Natural killer cell (primary cell): Measurements from ENCODE around the gene ST6GAL2. TPM values are rescaled to one million over a fixed set of nuclear protein-coding genes. Genes with fewer than 3 reads are reported as not detected.

Experiments
- ATAC-seq, 3 donors: fragments of 150-1000 bp in 2 of 3; fragments of 200-7000 bp in 1 of 3; cut with Tn5 transposase; 1 replicate in 1 of 3; 2 replicates in 2 of 3; pipeline ENCODE4 v1.10.0; 2021; ENCODE audit warnings: mild to moderate bottlenecking in 2 of 3, moderate library complexity in 2 of 3
- DNase-seq, 2 donors: peaks; one replicate each; pipeline versions ENCODE4 v3.0.0 to v3.0.0-alpha.2; 2013 to 2021; ENCODE audit warnings: mixed read lengths in 1 of 2
- H3K27ac ChIP-seq: one replicate; pipeline ENCODE4 v1.5.1; 2013; ENCODE audit warnings: mild to moderate bottlenecking, low read length
- H3K27me3 ChIP-seq: one replicate; pipeline ENCODE4 v1.6.1; 2013; ENCODE audit warnings: low read length; ENCODE audit not compliant: control insufficient read depth, insufficient read depth
- H3K36me3 ChIP-seq: one replicate; pipeline ENCODE4 v1.6.1; 2013; ENCODE audit warnings: low read length; ENCODE audit not compliant: control insufficient read depth, insufficient read depth
- H3K4me1 ChIP-seq: one replicate; pipeline ENCODE4 v1.6.1; 2013; ENCODE audit warnings: low read length; ENCODE audit not compliant: control insufficient read depth, insufficient read depth
- H3K4me3 ChIP-seq: one replicate; pipeline ENCODE4 v1.5.1; 2013; ENCODE audit warnings: low read length
- H3K9me3 ChIP-seq: one replicate; pipeline ENCODE4 v1.6.1; 2013; ENCODE audit warnings: low read length; ENCODE audit not compliant: control insufficient read depth, insufficient read depth
- H3K27ac Mint-ChIP-seq, 2 donors: one replicate each; pipeline ENCODE4 v1.8.0; 2022; ENCODE audit warnings: mild to moderate bottlenecking in 2 of 2, mixed read lengths in 2 of 2, moderate library complexity in 1 of 2
- H3K27me3 Mint-ChIP-seq, 2 donors: one replicate each; pipeline ENCODE4 v1.8.0; 2022; ENCODE audit warnings: low read depth in 2 of 2, mixed read lengths in 2 of 2
- H3K36me3 Mint-ChIP-seq: one replicate; pipeline ENCODE4 v1.8.0; 2022; ENCODE audit warnings: mixed read lengths
- H3K4me1 Mint-ChIP-seq, 2 donors: one replicate each; pipeline ENCODE4 v1.8.0; 2022; ENCODE audit warnings: mixed read lengths in 2 of 2
- H3K4me3 Mint-ChIP-seq: one replicate; pipeline ENCODE4 v1.8.0; 2022; ENCODE audit warnings: mild to moderate bottlenecking, moderate library complexity, mixed read lengths
- H3K9me3 Mint-ChIP-seq, 2 donors: one replicate each; pipeline ENCODE4 v1.8.0; 2022; ENCODE audit warnings: mixed read lengths in 2 of 2
- WGBS: methylation state at CpG from one replicate; pipeline ENCODE4 v1.1.7; 2013; ENCODE audit warnings: missing lambda C conversion rate; ENCODE audit not compliant: insufficient coverage; 5-methylcytosine and 5-hydroxymethylcytosine counted together
- intact Hi-C: fragments of 100-400 bp; cut with micrococcal nuclease; formaldehyde crosslinking; loops from one replicate; pipeline ENCODE4 v1.14.2; 2022
- total RNA-seq, 4 donors: library from RNA; stranded (reverse); fragments of 120-200 nt in 1 of 4; gene quantifications; one replicate each; pipeline versions ENCODE4 v1.2.3 to v1.2.4, GENCODE V29; 2013 to 2022
- TF ChIP-seq, protein P1 (sequence below): fragments of 200-600 bp; IDR thresholded peaks from one replicate; pipeline ENCODE4 v1.8.0; 2022; ENCODE audit warnings: antibody characterized with exemption

Gene ST6GAL2
- total RNA-seq, 3 donors from 2014 or later (not counting 1 experiment from before 2014, with no cell fraction given): not detected

- Mint-ChIP-seq H3K4me1 (no peaks in the 10 kb centered on the region), H3K27ac (no peak overlapping the region), H3K9me3 (peaks cover 3 to 6% of the 10 kb centered on the region in 2 donors), H3K4me3 (no peak overlapping the region), H3K27me3 (no peaks in the 10 kb centered on the region), H3K36me3 (no peaks in the 10 kb centered on the region)
- ATAC-seq (no peak), DNase-seq (no peak)
- H3K27ac ChIP-seq: no peak overlapping the region
- no peaks in the 10 kb centered on the region for H3K4me1 ChIP-seq
- no peak overlapping the region for H3K4me3 ChIP-seq
- no peaks in the 10 kb centered on the region for H3K9me3 ChIP-seq
- WGBS: 80% methylated on average over 1 of the region's 1 CpG
- H3K36me3 ChIP-seq: no peaks in the 10 kb centered on the region
- TF ChIP-seq, protein P1, sequence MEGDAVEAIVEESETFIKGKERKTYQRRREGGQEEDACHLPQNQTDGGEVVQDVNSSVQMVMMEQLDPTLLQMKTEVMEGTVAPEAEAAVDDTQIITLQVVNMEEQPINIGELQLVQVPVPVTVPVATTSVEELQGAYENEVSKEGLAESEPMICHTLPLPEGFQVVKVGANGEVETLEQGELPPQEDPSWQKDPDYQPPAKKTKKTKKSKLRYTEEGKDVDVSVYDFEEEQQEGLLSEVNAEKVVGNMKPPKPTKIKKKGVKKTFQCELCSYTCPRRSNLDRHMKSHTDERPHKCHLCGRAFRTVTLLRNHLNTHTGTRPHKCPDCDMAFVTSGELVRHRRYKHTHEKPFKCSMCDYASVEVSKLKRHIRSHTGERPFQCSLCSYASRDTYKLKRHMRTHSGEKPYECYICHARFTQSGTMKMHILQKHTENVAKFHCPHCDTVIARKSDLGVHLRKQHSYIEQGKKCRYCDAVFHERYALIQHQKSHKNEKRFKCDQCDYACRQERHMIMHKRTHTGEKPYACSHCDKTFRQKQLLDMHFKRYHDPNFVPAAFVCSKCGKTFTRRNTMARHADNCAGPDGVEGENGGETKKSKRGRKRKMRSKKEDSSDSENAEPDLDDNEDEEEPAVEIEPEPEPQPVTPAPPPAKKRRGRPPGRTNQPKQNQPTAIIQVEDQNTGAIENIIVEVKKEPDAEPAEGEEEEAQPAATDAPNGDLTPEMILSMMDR: no peak
- H3K27me3 ChIP-seq: no peaks in the 10 kb centered on the region
- intact Hi-C loops: no loop called here
Observed at GRCh38 chr2:106825161-106825560, 60.8 kb downstream of the ST6GAL2 start.

DNA sequence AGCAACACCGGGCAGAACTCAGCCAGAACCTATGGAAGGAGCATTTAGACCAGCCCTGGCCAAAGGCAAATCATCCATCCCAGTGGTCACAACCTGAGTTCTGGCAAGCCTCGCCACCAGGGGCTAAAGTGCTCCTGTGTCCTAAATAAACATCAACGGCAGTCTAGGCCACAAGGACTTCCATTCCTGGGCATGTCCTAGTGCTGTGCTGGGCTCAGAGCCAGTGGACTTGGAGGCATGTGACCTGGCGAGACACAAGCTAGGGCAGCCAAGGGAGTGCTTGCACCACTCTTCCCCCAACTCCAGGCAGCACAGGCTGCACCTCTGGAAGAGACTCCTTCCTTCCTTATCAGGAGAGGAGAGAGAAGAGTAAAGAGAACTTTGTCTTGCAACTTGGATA lies 69.0 kb downstream of the ST6GAL2 start:
- H3K27me3 Mint-ChIP-seq: no peaks in the 10 kb centered on the region
- DNase-seq (no peak), ATAC-seq (no peak)
- TF ChIP-seq, protein P1: no peak
- H3K4me3 Mint-ChIP-seq: no peak overlapping the region
- no peak overlapping the region for H3K27ac Mint-ChIP-seq
- H3K27ac ChIP-seq: no peak overlapping the region
- no peak overlapping the region for H3K4me3 ChIP-seq
- H3K4me1 ChIP-seq: no peaks in the 10 kb centered on the region
- peaks cover 4 to 5% of the 10 kb centered on the region in 2 donors for H3K9me3 Mint-ChIP-seq
- H3K36me3 Mint-ChIP-seq: peaks cover 10% of the 10 kb centered on the region
- intact Hi-C loops: no loop called here
- no peaks in the 10 kb centered on the region for H3K27me3 ChIP-seq
- peaks cover 5% of the 10 kb centered on the region for H3K9me3 ChIP-seq
- H3K36me3 ChIP-seq: no peaks in the 10 kb centered on the region
- 84% methylated on average over 4 of the region's 4 CpGs for WGBS
- no peaks in the 10 kb centered on the region for H3K4me1 Mint-ChIP-seq

DNA sequence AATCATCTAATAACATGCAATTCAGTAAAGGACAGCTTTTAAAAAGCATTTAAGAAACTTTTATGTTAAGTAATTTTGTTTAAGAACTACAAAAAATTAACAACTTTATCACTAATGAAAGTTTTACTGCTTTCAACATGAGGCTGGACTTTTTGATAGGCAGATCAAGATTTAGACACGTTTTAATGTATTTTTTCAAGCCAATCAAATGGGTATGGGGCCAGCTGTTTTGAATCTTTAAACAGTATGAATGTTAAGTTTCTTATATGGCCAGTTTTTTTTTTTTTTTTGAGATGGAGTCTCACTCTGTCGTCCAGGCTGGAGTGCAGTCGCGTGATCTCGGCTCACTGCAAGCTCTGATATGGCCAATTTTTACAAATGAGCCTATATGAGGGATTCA lies 73.1 kb downstream of the ST6GAL2 start:
- Histone ChIP-seq H3K4me1 (no peaks in the 10 kb centered on the region), H3K27ac (no peak overlapping the region), H3K36me3 (no peaks in the 10 kb centered on the region), H3K9me3 (peaks cover 5% of the 10 kb centered on the region), H3K27me3 (no peaks in the 10 kb centered on the region), H3K4me3 (no peak overlapping the region)
- WGBS: 86% methylated on average over 5 of the region's 5 CpGs
- DNase-seq: no peak
- no peak for ATAC-seq
- intact Hi-C loops: no loop called here
- Mint-ChIP-seq H3K9me3 (peaks cover 0 to 2% of the 10 kb centered on the region in 2 donors), H3K4me3 (no peak overlapping the region), H3K27me3 (no peaks in the 10 kb centered on the region), H3K36me3 (no peaks in the 10 kb centered on the region), H3K27ac (no peak overlapping the region), H3K4me1 (no peaks in the 10 kb centered on the region)
- TF ChIP-seq, protein P1: no peak

- Mint-ChIP-seq H3K4me1 (no peaks in the 10 kb centered on the region), H3K27me3 (no peaks in the 10 kb centered on the region), H3K36me3 (no peaks in the 10 kb centered on the region), H3K9me3 (peaks cover 0 to 2% of the 10 kb centered on the region in 2 donors), H3K4me3 (no peak overlapping the region), H3K27ac (no peak overlapping the region)
- Histone ChIP-seq H3K27me3 (no peaks in the 10 kb centered on the region), H3K4me3 (no peak overlapping the region), H3K9me3 (peaks cover 3% of the 10 kb centered on the region), H3K4me1 (no peaks in the 10 kb centered on the region), H3K27ac (no peak overlapping the region), H3K36me3 (no peaks in the 10 kb centered on the region)
- TF ChIP-seq, protein P1: no peak
- ATAC-seq: no peak
- intact Hi-C loops: no loop called here
- WGBS: 88% methylated on average over 2 of the region's 4 CpGs
- no peak for DNase-seq
Observed at GRCh38 chr2:106812383-106812782, 73.6 kb downstream of the ST6GAL2 start.
